ENCODE data around the gene NT5C3B.

- TF ChIP-seq CTCF (IDR thresholded peaks at IDR 0.05; ENCODE audit: low read length) (no peak), EZH2phosphoT487 (IDR thresholded peaks at IDR 0.05; ENCODE audit: low read length) (no peak)
Measured at GRCh38 chr17:41848788-41849187, 12.8 kb upstream of the NT5C3B start.
